Thyroid gland (tissue), 4 donors: ENCODE data around the gene CTSE.
"Not testable (repeated sequence)": the region's sequence is repeated elsewhere in the genome, so short reads cannot be mapped to it uniquely, and the experiment has no call there.

Experiments used
- CTCF ChIP-seq, 6 experiments: fragments of 200-600 bp in 3 of 6; fragments of 450-650 bp in 3 of 6; sonication (generic) in 3 of 6; IDR thresholded peaks; one replicate each; pipeline ENCODE4 v1.5.1; 2016 to 2019; ENCODE audit warnings: antibody characterized with exemption in 6 of 6, mild to moderate bottlenecking in 2 of 6, inconsistent platforms in 1 of 6, moderate library complexity in 1 of 6
- POLR2A ChIP-seq, 2 donors: fragments of 450-650 bp; IDR thresholded peaks; one replicate each; pipeline ENCODE4 v1.6.1; 2017; ENCODE audit warnings: antibody characterized with exemption in 2 of 2, mild to moderate bottlenecking in 2 of 2, moderate library complexity in 1 of 2

GRCh38 chr1:206053616-206054015 lies 29.9 kb upstream of the CTSE start:
- TF ChIP-seq CTCF, POLR2A (IDR thresholded peaks at IDR 0.05): not testable (repeated sequence)
